ENCODE measurements around the gene XPNPEP3.

Gene XPNPEP3

GRCh38 chr22:40975366-40975765 lies 118.4 kb downstream of the XPNPEP3 start:
- H3K4me2 ChIP-seq (ENCODE audit: low read depth, low read length): no peak overlapping the region
- H3K9me3 ChIP-seq (replicated peaks; ENCODE audit: insufficient read depth, low read length): no peaks in the 10 kb centered on the region
- no peaks in the 10 kb centered on the region for H4K20me1 ChIP-seq (ENCODE audit: insufficient read depth, low read length)
- TF ChIP-seq EZH2phosphoT487 (IDR thresholded peaks at IDR 0.05; ENCODE audit: low read length): no peak
- no peak for TF ChIP-seq CTCF (IDR thresholded peaks at IDR 0.05; ENCODE audit: low read length)
- no peak for TF ChIP-seq EZH2 (optimal IDR thresholded peaks at IDR 0.05; ENCODE audit: low read depth, low read length)
- H3K27ac ChIP-seq (ENCODE audit: low read length): no peak overlapping the region
- no peaks in the 10 kb centered on the region for H3K36me3 ChIP-seq (replicated peaks; ENCODE audit: insufficient read depth, low read length)
- H3K4me1 ChIP-seq (ENCODE audit: low read length): no peaks in the 10 kb centered on the region
- H3K4me3 ChIP-seq (ENCODE audit: low read length): no peak overlapping the region
- no peak overlapping the region for H3K9ac ChIP-seq (ENCODE audit: low read length)
- H3F3A ChIP-seq (ENCODE audit: insufficient read depth, low read length): no peaks in the 10 kb centered on the region
- H2AFZ ChIP-seq (ENCODE audit: low read length): no peak overlapping the region
- H3K9me2 ChIP-seq (replicated peaks; ENCODE audit: insufficient read depth, low read length): no peaks in the 10 kb centered on the region
- H3K79me2 ChIP-seq (ENCODE audit: low read length): no peaks in the 10 kb centered on the region
- DNase-seq: no peak
- no peaks in the 10 kb centered on the region for H3K27me3 ChIP-seq (replicated peaks; ENCODE audit: insufficient read depth, low read length)

GRCh38 chr22:40976866-40977700 lies 120.1 kb downstream of the XPNPEP3 start:
- H3K9me3 ChIP-seq (replicated peaks; ENCODE audit: insufficient read depth, low read length): no peaks in the 10 kb centered on the region
- no peak overlapping the region for H3K9ac ChIP-seq (ENCODE audit: low read length)
- H3K27me3 ChIP-seq (replicated peaks; ENCODE audit: insufficient read depth, low read length): no peaks in the 10 kb centered on the region
- H3K4me2 ChIP-seq (ENCODE audit: low read depth, low read length): no peak overlapping the region
- no peaks in the 10 kb centered on the region for H3K9me2 ChIP-seq (replicated peaks; ENCODE audit: insufficient read depth, low read length)
- no peaks in the 10 kb centered on the region for H4K20me1 ChIP-seq (ENCODE audit: insufficient read depth, low read length)
- no peak overlapping the region for H2AFZ ChIP-seq (ENCODE audit: low read length)
- no peak for DNase-seq
- H3K4me1 ChIP-seq (ENCODE audit: low read length): no peaks in the 10 kb centered on the region
- no peak overlapping the region for H3K27ac ChIP-seq (ENCODE audit: low read length)
- TF ChIP-seq EZH2 (optimal IDR thresholded peaks at IDR 0.05; ENCODE audit: low read depth, low read length) (no peak), EZH2phosphoT487 (IDR thresholded peaks at IDR 0.05; ENCODE audit: low read length) (no peak), CTCF (IDR thresholded peaks at IDR 0.05; ENCODE audit: low read length) (no peak)
- H3K36me3 ChIP-seq (replicated peaks; ENCODE audit: insufficient read depth, low read length): no peaks in the 10 kb centered on the region
- no peaks in the 10 kb centered on the region for H3K79me2 ChIP-seq (ENCODE audit: low read length)
- H3F3A ChIP-seq (ENCODE audit: insufficient read depth, low read length): no peaks in the 10 kb centered on the region
- no peak overlapping the region for H3K4me3 ChIP-seq (ENCODE audit: low read length)

- Histone ChIP-seq H3K36me3 (replicated peaks; ENCODE audit: insufficient read depth, low read length) (no peaks in the 10 kb centered on the region), H3F3A (ENCODE audit: insufficient read depth, low read length) (no peaks in the 10 kb centered on the region), H3K79me2 (ENCODE audit: low read length) (no peaks in the 10 kb centered on the region), H3K9me3 (replicated peaks; ENCODE audit: insufficient read depth, low read length) (no peaks in the 10 kb centered on the region), H3K4me3 (ENCODE audit: low read length) (no peak overlapping the region), H3K4me2 (ENCODE audit: low read depth, low read length) (no peak overlapping the region), H3K27me3 (replicated peaks; ENCODE audit: insufficient read depth, low read length) (no peaks in the 10 kb centered on the region), H3K27ac (ENCODE audit: low read length) (no peak overlapping the region), H4K20me1 (ENCODE audit: insufficient read depth, low read length) (no peaks in the 10 kb centered on the region), H3K9ac (ENCODE audit: low read length) (no peak overlapping the region), H3K4me1 (ENCODE audit: low read length) (no peaks in the 10 kb centered on the region), H2AFZ (ENCODE audit: low read length) (no peak overlapping the region), H3K9me2 (replicated peaks; ENCODE audit: insufficient read depth, low read length) (no peaks in the 10 kb centered on the region)
- TF ChIP-seq CTCF (IDR thresholded peaks at IDR 0.05; ENCODE audit: low read length) (no peak), EZH2phosphoT487 (IDR thresholded peaks at IDR 0.05; ENCODE audit: low read length) (no peak), EZH2 (optimal IDR thresholded peaks at IDR 0.05; ENCODE audit: low read depth, low read length) (no peak)
- DNase-seq: no peak
Observed at GRCh38 chr22:40979198-40979597, 122.2 kb downstream of the XPNPEP3 start.

All from MM.1S (cell line).